Measurements from ENCODE around the gene PCDHA6.
"Not testable (repeated sequence)": the region's sequence is repeated elsewhere in the genome, so short reads cannot be mapped to it uniquely, and the experiment has no call there.

The PCDHA6 gene

GRCh38 chr5:140821375-140822280 lies 6.1 kb upstream of the PCDHA6 start, which contains the start of gene PCDHA5:
Gene PCDHA5 (plus strand): TSS chr5:140821613.
- DNase-seq: no peak

GRCh38 chr5:140822281-140822629 lies 5.5 kb upstream of the PCDHA6 start:
- no peak for DNase-seq

- not testable (repeated sequence) for DNase-seq
These were observed 4.8 kb upstream of the PCDHA6 start for GRCh38 chr5:140822969-140823368.

GRCh38 chr5:140823475-140823874 lies 4.3 kb upstream of the PCDHA6 start:
- no peak for DNase-seq

- DNase-seq: no peak
These were observed 590 bp downstream of the PCDHA6 start for GRCh38 chr5:140828362-140828737.

- not testable (repeated sequence) for DNase-seq
These were observed 2.0 kb downstream of the PCDHA6 start for GRCh38 chr5:140829511-140830501.

GRCh38 chr5:140833993-140834392 lies 6.2 kb downstream of the PCDHA6 start, which contains the start of gene PCDHA7:
Gene PCDHA7 (plus strand): TSS chr5:140834269. CDS start chr5:140834384, 115 bp downstream.
- peak in 1 of 2 donors; percentile 9 for DNase-seq

GRCh38 chr5:140834439-140835008 lies 6.8 kb downstream of the PCDHA6 start:
- not testable (repeated sequence) for DNase-seq

- DNase-seq: no peak
These were observed 8.1 kb downstream of the PCDHA6 start for GRCh38 chr5:140835622-140836510.

GRCh38 chr5:140840978-140841962 lies 13.5 kb downstream of the PCDHA6 start, which contains the start of gene PCDHA8:
Gene PCDHA8 (plus strand): TSS chr5:140841187. CDS start chr5:140841322, 135 bp downstream.
- DNase-seq: peak; percentile 39 to 43

GRCh38 chr5:140842798-140843733 lies 15.3 kb downstream of the PCDHA6 start:
- DNase-seq: no peak

- not testable (repeated sequence) for DNase-seq
These were observed 20.7 kb downstream of the PCDHA6 start, which contains the start of gene PCDHA9 for GRCh38 chr5:140848139-140849102. Gene PCDHA9 (plus strand): TSS chr5:140848382. CDS start chr5:140848496, 114 bp downstream.

GRCh38 chr5:140849831-140850634 lies 22.3 kb downstream of the PCDHA6 start:
- not testable (repeated sequence) for DNase-seq

GRCh38 chr5:140855772-140856674 lies 28.3 kb downstream of the PCDHA6 start, which contains the start of gene PCDHA10:
Gene PCDHA10 (plus strand): TSS chr5:140855897. CDS start chr5:140856049, 152 bp downstream.
- peak in 1 of 2 donors; percentile 48 for DNase-seq

GRCh38 chr5:140857177-140857986 lies 29.6 kb downstream of the PCDHA6 start:
- no peak for DNase-seq

All from hippocampal formation (tissue), 2 donors.